ENCODE measurements around the gene PKDREJ. TPM values are rescaled to one million over a fixed set of nuclear protein-coding genes. Genes with fewer than 3 reads are reported as not detected.

The PKDREJ gene
- total and polyA plus RNA-seq, 4 donors, result 0.02 to 0.06 (median 0.03) TPM

DNA sequence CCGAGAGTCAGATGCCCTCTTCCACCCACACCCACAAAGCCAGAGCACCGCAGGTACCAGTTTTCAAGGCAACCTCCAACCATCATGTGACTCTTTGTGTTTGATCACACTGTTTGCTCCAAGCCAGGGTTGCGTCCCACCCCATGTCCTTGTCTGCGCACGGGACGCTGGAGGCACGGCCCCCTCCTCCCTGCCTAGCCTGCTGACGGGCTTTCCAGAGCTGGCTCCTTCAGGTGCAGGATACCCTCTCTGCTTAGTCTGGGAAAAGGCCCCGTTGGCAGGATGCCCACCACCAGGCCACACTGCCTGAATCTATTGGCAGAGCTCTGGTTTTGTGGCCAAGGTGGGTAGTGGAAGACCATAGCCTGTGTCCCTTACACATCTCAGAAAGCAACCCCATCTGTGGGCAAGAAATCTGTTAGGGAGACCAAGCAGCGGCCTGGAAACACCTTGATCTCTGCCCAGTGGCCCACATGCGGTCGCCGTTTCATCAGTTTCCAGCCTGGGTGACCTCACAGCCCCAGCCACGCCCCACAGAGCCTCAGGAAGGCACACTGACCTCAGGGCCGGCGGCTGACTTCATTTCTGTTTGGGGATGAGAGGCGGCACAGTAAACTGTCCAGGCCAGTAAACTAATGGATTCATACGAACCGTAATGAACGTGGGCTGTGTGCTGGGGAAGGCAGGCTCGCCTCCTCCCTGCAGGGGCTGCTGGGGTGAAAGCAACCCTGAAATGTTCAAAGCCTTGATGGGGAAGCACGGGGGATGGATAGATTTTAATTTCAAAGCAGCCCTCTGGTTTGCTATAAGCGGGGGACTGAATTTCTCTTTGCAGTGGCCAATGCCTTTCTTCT is 38.9 kb downstream of the PKDREJ start:
- ATAC-seq (ENCODE audit: insufficient read depth, low FRiP score) (no peak), DNase-seq (no peak)
- H3K4me3 ChIP-seq, result no peak overlapping the region
- TF ChIP-seq, protein P1, sequence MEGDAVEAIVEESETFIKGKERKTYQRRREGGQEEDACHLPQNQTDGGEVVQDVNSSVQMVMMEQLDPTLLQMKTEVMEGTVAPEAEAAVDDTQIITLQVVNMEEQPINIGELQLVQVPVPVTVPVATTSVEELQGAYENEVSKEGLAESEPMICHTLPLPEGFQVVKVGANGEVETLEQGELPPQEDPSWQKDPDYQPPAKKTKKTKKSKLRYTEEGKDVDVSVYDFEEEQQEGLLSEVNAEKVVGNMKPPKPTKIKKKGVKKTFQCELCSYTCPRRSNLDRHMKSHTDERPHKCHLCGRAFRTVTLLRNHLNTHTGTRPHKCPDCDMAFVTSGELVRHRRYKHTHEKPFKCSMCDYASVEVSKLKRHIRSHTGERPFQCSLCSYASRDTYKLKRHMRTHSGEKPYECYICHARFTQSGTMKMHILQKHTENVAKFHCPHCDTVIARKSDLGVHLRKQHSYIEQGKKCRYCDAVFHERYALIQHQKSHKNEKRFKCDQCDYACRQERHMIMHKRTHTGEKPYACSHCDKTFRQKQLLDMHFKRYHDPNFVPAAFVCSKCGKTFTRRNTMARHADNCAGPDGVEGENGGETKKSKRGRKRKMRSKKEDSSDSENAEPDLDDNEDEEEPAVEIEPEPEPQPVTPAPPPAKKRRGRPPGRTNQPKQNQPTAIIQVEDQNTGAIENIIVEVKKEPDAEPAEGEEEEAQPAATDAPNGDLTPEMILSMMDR (IDR thresholded peaks at IDR 0.05; ENCODE audit: control extremely low read depth, extremely low read depth), result no peak
- no peak overlapping the region for H3K9ac ChIP-seq (ENCODE audit: insufficient read depth in 1 of 2, low read length in 2 of 2)
- 89 to 93% methylated on average over 23 of the region's 23 CpGs for WGBS, 2 donors
- no peaks in the 10 kb centered on the region for H3K9me3 ChIP-seq (ENCODE audit: control insufficient read depth in 4 of 4, insufficient read depth in 3 of 4, low read length in 3 of 4)
- no peak overlapping the region for H3K27ac ChIP-seq (ENCODE audit: low read depth in 1 of 2, low read length in 1 of 2)
- no peaks in the 10 kb centered on the region for H3K4me1 ChIP-seq (ENCODE audit: control insufficient read depth in 5 of 5, insufficient read depth in 5 of 5, low read length in 5 of 5)
- peaks cover 10 to 23% (median 17%) of the 10 kb centered on the region in 4 donors for H3K36me3 ChIP-seq (ENCODE audit: control insufficient read depth in 4 of 4, insufficient read depth in 4 of 4, low read length in 4 of 4)
- no peaks in the 10 kb centered on the region for H3K27me3 ChIP-seq (ENCODE audit: control insufficient read depth in 3 of 3, insufficient read depth in 3 of 3, low read length in 2 of 3)

DNA sequence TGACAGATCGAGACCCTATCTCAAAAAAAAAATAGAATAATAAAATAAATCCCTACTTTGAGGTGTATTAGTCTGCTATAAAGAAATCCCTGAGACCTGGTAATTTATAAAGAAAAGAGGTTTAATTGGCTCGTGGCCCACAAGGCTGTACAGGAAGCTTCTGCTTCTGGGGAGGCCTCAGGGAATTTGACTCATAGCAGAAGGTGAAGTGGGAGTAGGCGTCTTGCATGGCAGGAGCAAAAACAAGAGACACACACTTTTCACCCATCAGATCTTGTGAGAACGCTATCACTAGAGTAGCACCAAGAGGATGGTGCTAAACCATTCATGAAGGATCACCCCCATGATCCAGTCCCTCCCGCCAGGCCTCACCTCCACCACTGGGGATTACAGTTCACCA is 42.2 kb downstream of the PKDREJ start:
- H3K9ac ChIP-seq (ENCODE audit: insufficient read depth in 1 of 2, low read length in 2 of 2), result no peak overlapping the region
- H3K27ac ChIP-seq (ENCODE audit: low read depth in 1 of 2, low read length in 1 of 2), result no peak overlapping the region
- no peak overlapping the region for H3K4me3 ChIP-seq
- no peaks in the 10 kb centered on the region for H3K27me3 ChIP-seq (ENCODE audit: control insufficient read depth in 3 of 3, insufficient read depth in 3 of 3, low read length in 2 of 3)
- DNase-seq (no peak), ATAC-seq (ENCODE audit: insufficient read depth, low FRiP score) (no peak)
- peaks cover 12 to 35% (median 22%) of the 10 kb centered on the region in 4 donors for H3K36me3 ChIP-seq (ENCODE audit: control insufficient read depth in 4 of 4, insufficient read depth in 4 of 4, low read length in 4 of 4)
- TF ChIP-seq, protein P1 (IDR thresholded peaks at IDR 0.05; ENCODE audit: control extremely low read depth, extremely low read depth), result no peak
- WGBS, 2 donors, result 91 to 96% methylated on average over 5 of the region's 5 CpGs
- H3K9me3 ChIP-seq (ENCODE audit: control insufficient read depth in 4 of 4, insufficient read depth in 3 of 4, low read length in 3 of 4), result no peaks in the 10 kb centered on the region
- no peaks in the 10 kb centered on the region for H3K4me1 ChIP-seq (ENCODE audit: control insufficient read depth in 5 of 5, insufficient read depth in 5 of 5, low read length in 5 of 5)

DNA sequence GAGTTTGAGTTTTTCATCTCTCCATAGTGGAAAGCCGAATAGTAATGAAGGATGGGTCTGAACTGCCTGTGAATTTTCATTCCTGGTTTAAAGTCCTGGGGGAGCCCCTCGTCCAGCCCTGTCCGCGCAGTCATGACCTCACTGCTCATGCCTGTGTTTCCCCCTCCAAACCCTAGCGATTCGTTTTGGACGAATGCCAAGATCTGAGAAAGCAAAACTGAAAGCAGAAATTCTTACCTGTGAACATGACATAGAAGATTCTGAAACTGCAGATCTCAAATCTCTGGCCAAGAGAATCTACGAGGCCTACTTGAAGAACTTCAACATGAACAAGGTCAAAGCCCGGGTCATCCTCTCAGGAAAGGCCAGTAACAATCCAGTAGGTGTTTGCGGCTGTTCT is 43.5 kb downstream of the PKDREJ start:
- TF ChIP-seq, protein P1 (IDR thresholded peaks at IDR 0.05; ENCODE audit: control extremely low read depth, extremely low read depth), result no peak
- Histone ChIP-seq H3K9me3 (ENCODE audit: control insufficient read depth in 4 of 4, insufficient read depth in 3 of 4, low read length in 3 of 4) (no peaks in the 10 kb centered on the region), H3K4me3 (no peak overlapping the region), H3K36me3 (ENCODE audit: control insufficient read depth in 4 of 4, insufficient read depth in 4 of 4, low read length in 4 of 4) (peaks cover 12 to 36% (median 22%) of the 10 kb centered on the region in 4 donors), H3K4me1 (ENCODE audit: control insufficient read depth in 5 of 5, insufficient read depth in 5 of 5, low read length in 5 of 5) (no peaks in the 10 kb centered on the region), H3K27me3 (ENCODE audit: control insufficient read depth in 3 of 3, insufficient read depth in 3 of 3, low read length in 2 of 3) (no peaks in the 10 kb centered on the region), H3K27ac (ENCODE audit: low read depth in 1 of 2, low read length in 1 of 2) (no peak overlapping the region), H3K9ac (ENCODE audit: insufficient read depth in 1 of 2, low read length in 2 of 2) (no peak overlapping the region)
- no peak for ATAC-seq (ENCODE audit: insufficient read depth, low FRiP score)
- DNase-seq, result peak in 1 of 3 donors; percentile 5
- WGBS, 2 donors, result 77 to 87% methylated on average over 10 of the region's 10 CpGs

Data from lung (tissue), 12 donors.